ENCODE results near the gene ZMPSTE24. TPM values are rescaled to one million over a fixed set of nuclear protein-coding genes. Genes with fewer than 3 reads are reported as not detected.

The ZMPSTE24 gene
- total and polyA plus RNA-seq, 10 of the 15 experiments (the other 5 are each of a cell fraction or from before 2014, with no cell fraction given) = 21.5 to 84.4 (median 43.6) TPM

GRCh38 chr1:40240390-40240789 is 17.6 kb upstream of the ZMPSTE24 start:
- in situ Hi-C loops (cut with MboI) (no loop called here), intact Hi-C loops (cut with micrococcal nuclease; ENCODE audit: unreplicated experiment) (no loop called here)
- peaks cover 13% of the 10 kb centered on the region for H3K4me1 ChIP-seq (ENCODE audit: control insufficient read depth, insufficient read depth, low read length)
- ChIA-PET SMC1A (ENCODE audit: uncharacterized antibody, unreplicated experiment) (interaction anchor here (1.0 to 4.3 kb wide), 7 partner anchors 8 to 164 kb away, joined by 3 to 44 read pairs (median 7); no protein-coding TSS in a partner anchor), POLR2A (interaction anchor here (0.6 to 2.7 kb wide), 5 partner anchors 9 to 81 kb away, joined by 3 to 23 read pairs (median 6); no protein-coding TSS in a partner anchor), RAD21 (ENCODE audit: unreplicated experiment) (interaction anchor here (1.0 to 4.0 kb wide), 4 partner anchors 9 to 164 kb away, joined by 3 to 28 read pairs (median 14); no protein-coding TSS in a partner anchor), CTCF (interaction anchor here (0.6 to 6.9 kb wide), 8 partner anchors 9 to 291 kb away, joined by 3 to 33 read pairs (median 6); partner anchors contain the start of gene ZNF684)
- no peak for FAIRE-seq
- H3K4me3 ChIP-seq = no peak overlapping the region
- H3K79me2 ChIP-seq (ENCODE audit: control insufficient read depth, insufficient read depth, low read length) = no peaks in the 10 kb centered on the region
- H3K27me3 ChIP-seq (replicated peaks in 1 of 2; ENCODE audit: control insufficient read depth in 2 of 2, insufficient read depth in 2 of 2, low read length in 1 of 2) = no peaks in the 10 kb centered on the region
- H4K20me1 ChIP-seq (ENCODE audit: control insufficient read depth, insufficient read depth) = no peaks in the 10 kb centered on the region
- WGBS (ENCODE audit: insufficient coverage, insufficient replicate concordance, low lambda C conversion rate, missing lambda C conversion rate) = 68% methylated on average over 2 of the region's 2 CpGs
- no peak for ATAC-seq
- H3K4me2 ChIP-seq (ENCODE audit: control insufficient read depth, insufficient read depth) = no peak overlapping the region
- peaks cover 1 to 32% of the 10 kb centered on the region in 2 experiments for H3K36me3 ChIP-seq (ENCODE audit: control insufficient read depth in 2 of 2, insufficient read depth in 2 of 2, low read length in 1 of 2)
- no TSS peak for BruUV-seq (replicated peaks)
- H2AFZ ChIP-seq (ENCODE audit: control insufficient read depth, low read depth, low read length) = no peak overlapping the region
- H3K27ac ChIP-seq (ENCODE audit: control insufficient read depth, insufficient read depth) = no peak overlapping the region
- H3K9me3 ChIP-seq (replicated peaks; ENCODE audit: control insufficient read depth, insufficient read depth, low read length) = no peaks in the 10 kb centered on the region
- TF ChIP-seq, protein P1, sequence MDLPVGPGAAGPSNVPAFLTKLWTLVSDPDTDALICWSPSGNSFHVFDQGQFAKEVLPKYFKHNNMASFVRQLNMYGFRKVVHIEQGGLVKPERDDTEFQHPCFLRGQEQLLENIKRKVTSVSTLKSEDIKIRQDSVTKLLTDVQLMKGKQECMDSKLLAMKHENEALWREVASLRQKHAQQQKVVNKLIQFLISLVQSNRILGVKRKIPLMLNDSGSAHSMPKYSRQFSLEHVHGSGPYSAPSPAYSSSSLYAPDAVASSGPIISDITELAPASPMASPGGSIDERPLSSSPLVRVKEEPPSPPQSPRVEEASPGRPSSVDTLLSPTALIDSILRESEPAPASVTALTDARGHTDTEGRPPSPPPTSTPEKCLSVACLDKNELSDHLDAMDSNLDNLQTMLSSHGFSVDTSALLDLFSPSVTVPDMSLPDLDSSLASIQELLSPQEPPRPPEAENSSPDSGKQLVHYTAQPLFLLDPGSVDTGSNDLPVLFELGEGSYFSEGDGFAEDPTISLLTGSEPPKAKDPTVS (IDR thresholded peaks at IDR 0.05; ENCODE audit: low read depth, low read length) = no peak
- TF ChIP-seq SRF (IDR thresholded peaks at IDR 0.05; ENCODE audit: low read depth in 2 of 2, low read length in 2 of 2) (no peak), TARDBP (IDR thresholded peaks at IDR 0.05; ENCODE audit: borderline replicate concordance) (no peak), HDAC6 (IDR thresholded peaks at IDR 0.05; ENCODE audit: unreplicated experiment) (no peak), EZH2 (IDR thresholded peaks at IDR 0.05; ENCODE audit: borderline replicate concordance, control insufficient read depth, low read depth, low read length) (no peak), RB1 (IDR thresholded peaks at IDR 0.05; ENCODE audit: borderline replicate concordance) (no peak), ZSCAN29 (IDR thresholded peaks at IDR 0.05) (no peak), TAF1 (IDR thresholded peaks at IDR 0.05; ENCODE audit: borderline replicate concordance, low read depth, low read length) (no peak), BHLHE40 (IDR thresholded peaks at IDR 0.05; ENCODE audit: borderline replicate concordance in 1 of 2, low read depth in 2 of 2, low read length in 1 of 2) (no peak), RELB (IDR thresholded peaks at IDR 0.05; ENCODE audit: low read depth) (no peak), RUNX3 (IDR thresholded peaks at IDR 0.05; ENCODE audit: low read length) (no peak), NR2C2 (IDR thresholded peaks at IDR 0.05; ENCODE audit: borderline replicate concordance, control insufficient read depth, insufficient read length, low read depth) (no peak), RCOR1 (conservative IDR thresholded peaks at IDR 0.05; ENCODE audit: low read depth, low read length) (no peak), POLR2A (IDR thresholded peaks at IDR 0.05; ENCODE audit: low read depth, low read length) (no peak)
- TF ChIP-seq, protein P2, sequence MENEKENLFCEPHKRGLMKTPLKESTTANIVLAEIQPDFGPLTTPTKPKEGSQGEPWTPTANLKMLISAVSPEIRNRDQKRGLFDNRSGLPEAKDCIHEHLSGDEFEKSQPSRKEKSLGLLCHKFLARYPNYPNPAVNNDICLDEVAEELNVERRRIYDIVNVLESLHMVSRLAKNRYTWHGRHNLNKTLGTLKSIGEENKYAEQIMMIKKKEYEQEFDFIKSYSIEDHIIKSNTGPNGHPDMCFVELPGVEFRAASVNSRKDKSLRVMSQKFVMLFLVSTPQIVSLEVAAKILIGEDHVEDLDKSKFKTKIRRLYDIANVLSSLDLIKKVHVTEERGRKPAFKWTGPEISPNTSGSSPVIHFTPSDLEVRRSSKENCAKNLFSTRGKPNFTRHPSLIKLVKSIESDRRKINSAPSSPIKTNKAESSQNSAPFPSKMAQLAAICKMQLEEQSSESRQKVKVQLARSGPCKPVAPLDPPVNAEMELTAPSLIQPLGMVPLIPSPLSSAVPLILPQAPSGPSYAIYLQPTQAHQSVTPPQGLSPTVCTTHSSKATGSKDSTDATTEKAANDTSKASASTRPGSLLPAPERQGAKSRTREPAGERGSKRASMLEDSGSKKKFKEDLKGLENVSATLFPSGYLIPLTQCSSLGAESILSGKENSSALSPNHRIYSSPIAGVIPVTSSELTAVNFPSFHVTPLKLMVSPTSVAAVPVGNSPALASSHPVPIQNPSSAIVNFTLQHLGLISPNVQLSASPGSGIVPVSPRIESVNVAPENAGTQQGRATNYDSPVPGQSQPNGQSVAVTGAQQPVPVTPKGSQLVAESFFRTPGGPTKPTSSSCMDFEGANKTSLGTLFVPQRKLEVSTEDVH (IDR thresholded peaks at IDR 0.05; ENCODE audit: low read depth, partially characterized antibody) = no peak
- TF ChIP-seq, protein P3, sequence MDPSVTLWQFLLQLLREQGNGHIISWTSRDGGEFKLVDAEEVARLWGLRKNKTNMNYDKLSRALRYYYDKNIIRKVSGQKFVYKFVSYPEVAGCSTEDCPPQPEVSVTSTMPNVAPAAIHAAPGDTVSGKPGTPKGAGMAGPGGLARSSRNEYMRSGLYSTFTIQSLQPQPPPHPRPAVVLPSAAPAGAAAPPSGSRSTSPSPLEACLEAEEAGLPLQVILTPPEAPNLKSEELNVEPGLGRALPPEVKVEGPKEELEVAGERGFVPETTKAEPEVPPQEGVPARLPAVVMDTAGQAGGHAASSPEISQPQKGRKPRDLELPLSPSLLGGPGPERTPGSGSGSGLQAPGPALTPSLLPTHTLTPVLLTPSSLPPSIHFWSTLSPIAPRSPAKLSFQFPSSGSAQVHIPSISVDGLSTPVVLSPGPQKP (IDR thresholded peaks at IDR 0.05; ENCODE audit: low read depth, low read length) = no peak
- no peak overlapping the region for H3K9ac ChIP-seq (ENCODE audit: control insufficient read depth, insufficient read depth, low read length)
- no peak for DNase-seq (ENCODE audit: low read depth, low spot score)
